ENCODE measurements around the gene LMF2. TPM values are rescaled to one million over a fixed set of nuclear protein-coding genes. Genes with fewer than 3 reads are reported as not detected.

Gene LMF2
- total RNA-seq, 2 experiments from 2014 or later = 107 to 114 TPM

GRCh38 chr22:50459496-50460140, 47.9 kb downstream of the LMF2 start:
- H3K4me1 ChIP-seq (ENCODE audit: insufficient read depth, low read length) = peaks cover 2% of the 10 kb centered on the region
- POLR2A ChIA-PET = interaction anchor here (0.8 to 1.2 kb wide), 4 partner anchors 9 to 161 kb away, joined by 3 to 4 read pairs (median 4); no protein-coding TSS in a partner anchor
- no peak overlapping the region for H3K27ac ChIP-seq (ENCODE audit: low read depth in 1 of 2, low read length in 2 of 2)
- no peak overlapping the region for H3K4me3 Mint-ChIP-seq
- ATAC-seq (ENCODE audit: poor library complexity) (peak; percentile 42), DNase-seq (peak in 2 of 14 experiments; percentile 37 to 52)
- intact Hi-C loops (cut with DNase I, micrococcal nuclease) = loop anchor here in 1 of 2 experiments (2.0 kb wide), 1 partner anchor 37 kb away; no protein-coding TSS in a partner anchor
- peaks cover 74% of the 10 kb centered on the region for H3K36me3 Mint-ChIP-seq (ENCODE audit: low read depth)
- TF ChIP-seq CTCF (IDR thresholded peaks at IDR 0.05) = no peak
- no peaks in the 10 kb centered on the region for H3K27me3 ChIP-seq (ENCODE audit: control insufficient read depth in 1 of 2, insufficient read depth in 2 of 2, low read length in 2 of 2)
- no peaks in the 10 kb centered on the region for H3K9me3 Mint-ChIP-seq
- peaks cover 96% of the 10 kb centered on the region for H3K36me3 ChIP-seq (ENCODE audit: insufficient read depth, low read length)
- no peaks in the 10 kb centered on the region for H3K9me3 ChIP-seq (ENCODE audit: control insufficient read depth in 1 of 2, insufficient read depth in 1 of 2, low read length in 2 of 2)
- H3K27ac Mint-ChIP-seq = no peak overlapping the region
- no peaks in the 10 kb centered on the region for H3K4me1 Mint-ChIP-seq (ENCODE audit: low read depth)
- no peak overlapping the region for H3K4me3 ChIP-seq (ENCODE audit: low read length)
- CTCF ChIA-PET = interaction anchor here (1.6 kb wide), 2 partner anchors 38 to 66 kb away, joined by 3 read pairs; partner anchors contain the start of gene SCO2
- no peaks in the 10 kb centered on the region for H3K27me3 Mint-ChIP-seq

- no peak overlapping the region for H3K27ac Mint-ChIP-seq
- ChIA-PET CTCF (interaction anchor here (1.6 kb wide), 2 partner anchors 39 to 67 kb away, joined by 3 read pairs; partner anchors contain the start of gene SCO2), POLR2A (interaction anchor here (0.8 to 1.0 kb wide), 2 partner anchors 11 to 39 kb away, joined by 4 read pairs; no protein-coding TSS in a partner anchor)
- H3K27me3 Mint-ChIP-seq = no peaks in the 10 kb centered on the region
- no peaks in the 10 kb centered on the region for H3K4me1 Mint-ChIP-seq (ENCODE audit: low read depth)
- Histone ChIP-seq H3K36me3 (ENCODE audit: insufficient read depth, low read length) (peaks cover 96% of the 10 kb centered on the region), H3K4me3 (ENCODE audit: low read length) (no peak overlapping the region), H3K4me1 (ENCODE audit: insufficient read depth, low read length) (peaks cover 2% of the 10 kb centered on the region), H3K27ac (ENCODE audit: low read depth in 1 of 2, low read length in 2 of 2) (no peak overlapping the region), H3K27me3 (ENCODE audit: control insufficient read depth in 1 of 2, insufficient read depth in 2 of 2, low read length in 2 of 2) (no peaks in the 10 kb centered on the region), H3K9me3 (ENCODE audit: control insufficient read depth in 1 of 2, insufficient read depth in 1 of 2, low read length in 2 of 2) (no peaks in the 10 kb centered on the region)
- TF ChIP-seq CTCF (IDR thresholded peaks at IDR 0.05) = no peak
- intact Hi-C loops (cut with DNase I, micrococcal nuclease) = loop anchor here in 1 of 2 experiments (2.0 kb wide), 1 partner anchor 38 kb away; no protein-coding TSS in a partner anchor
- H3K4me3 Mint-ChIP-seq = no peak overlapping the region
- DNase-seq (no peak), ATAC-seq (ENCODE audit: poor library complexity) (no peak)
- H3K36me3 Mint-ChIP-seq (ENCODE audit: low read depth) = peaks cover 72% of the 10 kb centered on the region
- H3K9me3 Mint-ChIP-seq = no peaks in the 10 kb centered on the region
Observed at GRCh38 chr22:50459016-50459415, 48.5 kb downstream of the LMF2 start.

GRCh38 chr22:50456466-50457234, 50.9 kb downstream of the LMF2 start:
- no peaks in the 10 kb centered on the region for H3K9me3 Mint-ChIP-seq
- Histone ChIP-seq H3K9me3 (ENCODE audit: control insufficient read depth in 1 of 2, insufficient read depth in 1 of 2, low read length in 2 of 2) (no peaks in the 10 kb centered on the region), H3K27me3 (ENCODE audit: control insufficient read depth in 1 of 2, insufficient read depth in 2 of 2, low read length in 2 of 2) (no peaks in the 10 kb centered on the region), H3K4me3 (ENCODE audit: low read length) (no peak overlapping the region), H3K36me3 (ENCODE audit: insufficient read depth, low read length) (peaks cover 86% of the 10 kb centered on the region), H3K4me1 (ENCODE audit: insufficient read depth, low read length) (peaks cover 2% of the 10 kb centered on the region), H3K27ac (ENCODE audit: low read depth in 1 of 2, low read length in 2 of 2) (no peak overlapping the region)
- ChIA-PET POLR2A (interaction anchor here (0.9 kb wide), 1 partner anchor 51 kb away, joined by 4 read pairs; the partner anchor contains the start of genes LMF2 and NCAPH2), CTCF (interaction anchor here (1.0 kb wide), 1 partner anchor 69 kb away, joined by 3 read pairs; the partner anchor contains the start of gene SCO2)
- DNase-seq (peak in 2 of 14 experiments; percentile 32 to 39), ATAC-seq (ENCODE audit: poor library complexity) (peak; percentile 59)
- H3K4me1 Mint-ChIP-seq (ENCODE audit: low read depth) = no peaks in the 10 kb centered on the region
- no peak for TF ChIP-seq CTCF (IDR thresholded peaks at IDR 0.05)
- no peaks in the 10 kb centered on the region for H3K27me3 Mint-ChIP-seq
- no peak overlapping the region for H3K4me3 Mint-ChIP-seq
- peaks cover 67% of the 10 kb centered on the region for H3K36me3 Mint-ChIP-seq (ENCODE audit: low read depth)
- no peak overlapping the region for H3K27ac Mint-ChIP-seq
- intact Hi-C loops (cut with DNase I, micrococcal nuclease) = no loop called here
